ENCODE measurements around the gene CSF1.
"Not testable (repeated sequence)": the region's sequence is repeated elsewhere in the genome, so short reads cannot be mapped to it uniquely, and the experiment has no call there.

CSF1 gene

DNA sequence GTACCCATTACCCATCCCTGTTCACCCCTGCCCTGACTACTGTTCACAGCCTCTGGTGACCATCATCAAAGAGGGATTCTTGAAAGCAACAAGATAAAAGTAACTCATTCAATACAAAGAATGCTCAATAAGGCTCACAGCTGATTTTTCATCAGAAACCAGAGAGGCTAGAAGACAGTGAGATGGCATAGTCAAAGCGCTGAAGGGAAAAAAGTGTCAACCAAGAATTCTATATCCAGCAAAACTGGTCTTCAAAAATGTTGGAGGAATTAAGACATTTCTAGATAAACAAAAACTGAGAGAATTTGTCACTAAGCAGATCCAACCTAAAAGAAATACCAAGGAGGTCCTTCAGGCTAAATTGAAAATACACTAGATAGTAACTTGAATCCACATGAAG lies 27.1 kb downstream of the CSF1 start:
- no peak for DNase-seq (ENCODE audit: low read depth in 3 of 3)

- DNase-seq (ENCODE audit: low read depth in 3 of 3): no peak
Observed at GRCh38 chr1:109938556-109938955, 27.9 kb downstream of the CSF1 start.

DNA sequence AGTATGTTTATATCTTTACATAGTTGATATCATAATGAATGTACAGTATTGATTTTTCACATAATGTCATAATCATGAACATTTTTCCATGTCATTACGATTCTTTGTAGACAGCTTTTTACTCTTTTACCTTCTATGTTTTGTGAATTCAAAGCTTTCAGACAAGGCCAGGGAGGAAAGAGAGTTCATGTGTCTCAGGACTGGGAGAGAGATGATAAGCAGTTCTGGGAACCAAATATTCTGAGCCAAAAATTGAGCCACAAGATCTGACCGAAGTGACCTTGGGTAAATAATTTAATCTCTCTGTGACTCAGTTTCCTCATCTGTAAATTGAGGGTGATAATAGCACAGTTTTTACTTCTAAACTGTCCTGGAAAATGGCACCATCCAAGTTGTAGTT lies 31.8 kb downstream of the CSF1 start:
- no peak for DNase-seq (ENCODE audit: low read depth in 3 of 3)

GRCh38 chr1:109944541-109944940 lies 33.9 kb downstream of the CSF1 start:
- no peak for DNase-seq (ENCODE audit: low read depth in 3 of 3)

DNA sequence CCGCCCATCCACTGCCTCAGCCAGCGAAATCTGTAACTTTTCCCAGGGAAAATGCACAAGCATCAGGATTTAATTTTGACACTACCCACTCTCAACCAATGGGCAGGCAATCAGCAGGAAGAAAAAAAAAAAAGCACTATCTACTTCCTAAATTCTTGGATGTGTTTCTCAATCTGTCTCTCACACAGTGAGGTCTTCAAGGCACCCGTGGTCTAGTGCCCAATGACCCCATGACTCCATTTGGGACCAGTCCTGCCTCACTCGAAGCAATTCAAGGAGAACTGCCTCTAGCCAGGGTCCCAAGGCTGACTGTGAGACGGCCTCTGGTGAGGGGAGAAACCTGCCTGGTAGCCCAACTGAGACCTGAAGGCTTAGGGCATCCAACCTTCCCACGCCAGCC lies 35.9 kb downstream of the CSF1 start:
- DNase-seq (ENCODE audit: low read depth in 3 of 3): no peak

DNA sequence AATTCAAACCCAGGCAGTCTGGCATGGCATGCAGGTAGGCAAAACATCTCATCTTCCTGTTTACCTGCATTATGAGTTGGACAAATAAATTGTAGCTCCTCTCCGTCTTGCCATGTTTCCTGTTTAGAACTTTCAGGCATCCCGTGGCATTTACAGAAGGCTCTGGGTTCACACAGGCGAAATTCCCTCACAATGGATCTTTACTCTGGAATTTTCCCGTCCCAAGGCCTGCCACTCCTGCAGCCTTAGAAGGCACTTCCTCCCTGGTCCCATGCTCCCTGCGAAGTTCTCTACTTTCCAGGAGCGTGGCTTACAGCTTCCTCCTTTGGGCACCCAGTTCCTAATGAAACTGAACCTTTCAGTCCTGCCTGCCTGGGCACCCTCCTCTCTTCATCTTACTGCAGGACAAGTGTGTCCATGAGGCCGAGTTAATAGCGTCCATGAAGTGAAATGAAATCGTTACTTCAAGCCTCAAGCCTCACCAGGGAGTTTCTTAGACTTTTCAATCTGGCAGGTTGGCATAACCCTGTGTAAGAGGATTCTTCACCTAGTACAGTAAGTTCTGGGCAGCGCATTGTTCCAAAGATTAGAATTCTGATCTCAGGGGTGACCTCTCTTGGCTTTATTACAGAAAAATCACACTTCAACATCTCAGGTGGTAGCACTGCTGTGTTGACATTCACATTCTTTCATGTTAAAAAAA lies 37.1 kb downstream of the CSF1 start:
- no peak for DNase-seq (ENCODE audit: low read depth in 3 of 3)

DNA sequence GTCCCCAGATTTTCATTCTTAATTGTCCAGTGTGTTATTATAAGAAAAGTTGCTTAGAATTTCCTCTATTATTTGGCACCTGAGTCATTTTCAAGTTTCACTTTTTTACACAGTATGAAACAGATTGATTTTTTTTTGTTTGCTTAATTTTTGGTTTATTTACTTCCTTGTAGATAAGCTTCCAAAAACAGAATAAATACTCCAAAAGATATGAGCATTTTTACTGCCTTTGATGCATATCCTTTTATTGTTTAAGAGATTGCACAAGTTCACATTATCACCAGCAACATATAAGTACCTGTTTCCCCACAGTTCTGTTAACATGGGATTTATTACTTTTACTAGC lies 37.6 kb downstream of the CSF1 start:
- no peak for DNase-seq (ENCODE audit: low read depth in 3 of 3)

- DNase-seq (ENCODE audit: low read depth in 3 of 3): no peak
Observed at GRCh38 chr1:109950038-109950437, 39.4 kb downstream of the CSF1 start.

GRCh38 chr1:109950509-109950908 lies 39.9 kb downstream of the CSF1 start:
- DNase-seq (ENCODE audit: low read depth in 3 of 3): no peak

DNA sequence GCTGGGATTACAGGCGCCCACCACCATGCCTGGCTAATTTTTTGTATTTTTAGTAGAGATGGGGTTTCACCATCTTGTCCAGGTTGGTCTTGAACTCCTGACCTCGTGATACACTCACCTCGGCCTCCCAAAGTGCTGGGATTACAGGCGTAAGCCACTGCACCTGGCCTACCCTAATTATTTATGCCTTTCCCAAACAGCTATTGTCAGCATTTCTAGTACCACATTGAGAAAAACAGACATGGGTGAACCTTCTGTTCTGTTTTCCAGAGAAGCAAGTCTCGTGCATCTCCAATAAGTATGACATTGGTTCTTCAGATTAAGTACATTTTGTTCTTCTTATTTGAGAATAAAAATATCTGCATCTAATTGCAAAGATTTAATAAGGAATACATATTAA lies 40.9 kb downstream of the CSF1 start:
- DNase-seq (ENCODE audit: low read depth in 3 of 3): not testable (repeated sequence)

DNA sequence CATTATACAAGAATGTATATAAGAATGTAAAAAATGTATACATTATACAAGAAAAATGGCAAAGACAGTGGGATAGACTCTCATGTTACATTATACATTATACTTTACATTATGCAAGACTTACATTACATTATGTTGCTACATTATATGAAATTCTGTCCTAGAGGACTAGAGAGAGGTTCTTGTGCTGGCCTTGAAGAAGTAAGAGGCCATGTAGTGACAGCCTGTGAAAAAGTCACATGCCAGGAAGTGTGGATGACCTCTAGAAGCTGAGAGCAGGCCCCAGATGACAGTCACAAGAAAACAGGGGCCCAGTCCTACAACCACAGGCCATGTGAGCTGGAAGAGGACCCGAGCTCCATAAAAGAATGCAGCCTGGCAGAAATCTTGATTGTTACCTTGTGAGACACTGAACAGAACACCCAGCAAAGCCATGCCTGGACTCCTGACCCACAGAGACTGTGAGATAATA lies 43.4 kb downstream of the CSF1 start:
- no peak for DNase-seq (ENCODE audit: low read depth in 3 of 3)

DNA sequence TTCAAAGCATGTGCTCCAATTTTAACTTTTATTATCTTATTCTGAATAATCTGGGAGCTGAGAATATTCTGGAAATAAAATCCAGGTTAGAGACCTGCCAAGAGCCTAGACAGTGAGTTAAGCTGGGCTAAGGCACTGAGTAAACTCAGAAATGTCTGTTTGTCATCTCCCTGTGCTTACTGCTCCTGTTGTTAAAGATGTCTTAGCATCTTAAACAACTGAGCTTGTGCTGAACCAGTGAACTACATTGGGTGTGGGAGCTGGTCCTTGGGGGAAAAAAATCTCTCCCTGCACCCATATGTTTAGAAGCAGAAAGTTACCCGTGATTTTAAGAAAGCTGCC lies 49.0 kb downstream of the CSF1 start:
- no peak for DNase-seq (ENCODE audit: low read depth in 3 of 3)

- DNase-seq (ENCODE audit: low read depth in 3 of 3): no peak
Observed at GRCh38 chr1:109959974-109960744, 49.5 kb downstream of the CSF1 start.

DNA sequence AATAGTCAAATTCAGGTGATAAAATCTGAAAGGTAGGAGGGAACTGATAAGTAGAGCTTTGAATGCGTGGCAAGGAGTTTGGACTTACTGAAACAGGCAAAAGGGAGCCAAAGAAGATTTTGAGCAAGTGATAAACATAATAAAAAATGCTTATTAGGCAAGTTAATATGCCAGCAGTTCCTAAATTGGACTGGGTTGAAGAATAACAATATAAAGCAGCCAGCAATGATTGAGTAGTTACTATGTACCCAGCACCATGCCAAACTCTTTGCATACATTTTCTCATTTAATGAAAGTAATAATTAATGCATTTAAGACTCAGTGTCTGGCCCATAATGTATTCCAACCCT lies 50.1 kb downstream of the CSF1 start:
- no peak for DNase-seq (ENCODE audit: low read depth in 3 of 3)

- no peak for DNase-seq (ENCODE audit: low read depth in 3 of 3)
Observed at GRCh38 chr1:109963864-109964263, 53.2 kb downstream of the CSF1 start.

- no peak for DNase-seq (ENCODE audit: low read depth in 3 of 3)
Observed at GRCh38 chr1:109969146-109969829, 58.6 kb downstream of the CSF1 start.

DNA sequence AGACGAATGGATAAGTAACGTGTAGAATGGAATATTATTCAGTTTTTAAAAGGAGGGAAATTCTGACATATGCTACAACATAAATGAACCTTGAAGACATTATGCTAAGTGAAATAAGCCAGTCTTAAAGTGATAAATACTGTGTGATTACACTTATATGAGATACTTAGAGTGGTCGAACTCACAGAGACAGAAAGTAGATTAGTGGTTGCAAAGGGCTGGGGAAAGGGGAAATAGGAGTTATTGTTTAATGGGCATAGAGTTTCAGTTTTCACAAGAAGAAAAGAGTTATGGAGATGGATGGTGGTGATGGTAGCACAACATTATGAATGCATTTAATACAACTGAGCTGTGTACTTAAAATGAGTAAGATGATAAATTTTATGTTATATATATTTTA lies 59.3 kb downstream of the CSF1 start:
- DNase-seq (ENCODE audit: low read depth in 3 of 3): no peak

DNA sequence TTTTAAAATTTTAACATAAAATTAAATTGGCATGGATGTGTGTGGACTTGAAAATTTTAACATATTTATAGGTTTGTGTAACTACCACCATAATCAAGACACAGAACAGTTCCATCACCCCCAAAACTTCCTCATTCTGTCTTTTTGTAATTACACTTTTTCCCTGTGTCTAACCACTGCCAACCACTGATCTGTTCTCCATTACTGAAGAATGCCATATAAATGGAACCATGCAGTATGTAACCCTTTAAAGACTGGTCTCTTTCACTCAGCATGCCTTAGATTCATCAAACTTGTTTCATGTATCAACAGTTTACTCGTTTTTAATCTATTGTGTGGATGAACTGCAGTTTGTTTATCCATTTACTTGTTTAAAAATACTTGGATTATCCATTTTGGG lies 60.9 kb downstream of the CSF1 start:
- no peak for DNase-seq (ENCODE audit: low read depth in 3 of 3)

DNA sequence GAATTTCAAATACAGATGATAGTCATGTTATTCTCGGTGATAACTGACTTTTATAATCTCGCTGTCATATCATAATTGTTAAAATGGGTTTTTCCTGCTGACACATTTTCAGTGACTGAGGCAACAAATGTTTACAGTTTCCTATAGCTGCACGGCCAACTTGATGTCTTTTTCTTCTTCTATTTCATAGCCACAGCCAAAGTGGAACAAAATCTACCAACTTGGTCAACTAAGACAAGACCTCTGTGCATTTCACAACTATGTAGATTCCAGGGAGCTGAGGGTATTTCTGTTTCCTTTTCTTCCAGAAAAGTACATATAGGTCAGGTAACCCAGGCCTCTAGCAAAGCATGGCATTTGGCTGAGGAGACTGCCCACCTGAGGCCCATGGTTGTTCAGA lies 63.5 kb downstream of the CSF1 start:
- no peak for DNase-seq (ENCODE audit: low read depth in 3 of 3)

DNA sequence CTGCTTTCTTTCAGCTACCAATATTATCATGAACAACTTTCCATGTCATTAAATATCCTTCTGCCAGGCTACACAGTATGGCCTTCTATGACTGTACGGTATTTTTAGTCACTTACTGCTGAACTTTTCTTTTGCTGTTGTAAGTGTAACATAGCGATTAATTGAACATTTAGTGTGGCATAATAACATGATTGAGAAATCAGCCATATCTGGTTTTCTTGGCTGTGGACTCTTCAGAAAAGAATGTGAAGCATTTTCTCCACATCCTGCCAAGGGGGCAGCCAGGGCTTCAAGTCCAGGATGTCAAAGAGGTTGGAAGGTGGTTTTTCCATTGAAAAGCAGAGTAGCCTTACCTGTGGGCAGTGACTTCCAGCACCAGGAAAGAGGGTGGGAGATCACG lies 65.1 kb downstream of the CSF1 start:
- DNase-seq (ENCODE audit: low read depth in 3 of 3): no peak

DNA sequence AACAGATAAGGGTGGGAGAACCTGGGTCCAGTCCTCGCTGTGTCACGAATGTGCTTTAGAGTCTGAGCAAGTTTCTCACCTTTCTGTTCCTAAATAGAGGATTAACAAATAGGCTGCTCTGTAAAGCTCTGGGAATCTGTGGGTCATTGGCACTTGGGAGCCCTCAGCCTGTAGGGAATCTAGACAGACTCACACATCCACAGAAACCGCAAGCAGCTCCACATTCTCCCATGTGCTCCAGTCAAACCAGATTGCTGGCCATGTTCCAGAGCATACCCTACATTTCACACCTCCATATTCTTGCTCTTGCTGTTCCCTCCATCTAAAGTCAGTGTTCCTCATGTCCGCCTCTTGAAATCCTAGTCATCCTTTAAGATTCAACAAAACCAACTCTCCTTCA lies 66.1 kb downstream of the CSF1 start:
- no peak for DNase-seq (ENCODE audit: low read depth in 3 of 3)

- no peak for DNase-seq (ENCODE audit: low read depth in 3 of 3)
Observed at GRCh38 chr1:109977225-109977624, 66.6 kb downstream of the CSF1 start.
